HG03432 (cell line): Measurements from ENCODE around the gene STXBP5.
"Not testable (repeated sequence)": the region's sequence is repeated elsewhere in the genome, so short reads cannot be mapped to it uniquely, and the experiment has no call there.

ENCODE experiments used
- ATAC-seq: cut with Tn5 transposase; IDR thresholded peaks from one replicate; pipeline ENCODE4 v1.9.1; 2021; ENCODE audit warnings: mild to moderate bottlenecking, moderate library complexity; ENCODE audit not compliant: unreplicated experiment

Gene STXBP5

GRCh38 chr6:147372806-147373205 is 168.6 kb downstream of the STXBP5 start:
- no peak for ATAC-seq

DNA sequence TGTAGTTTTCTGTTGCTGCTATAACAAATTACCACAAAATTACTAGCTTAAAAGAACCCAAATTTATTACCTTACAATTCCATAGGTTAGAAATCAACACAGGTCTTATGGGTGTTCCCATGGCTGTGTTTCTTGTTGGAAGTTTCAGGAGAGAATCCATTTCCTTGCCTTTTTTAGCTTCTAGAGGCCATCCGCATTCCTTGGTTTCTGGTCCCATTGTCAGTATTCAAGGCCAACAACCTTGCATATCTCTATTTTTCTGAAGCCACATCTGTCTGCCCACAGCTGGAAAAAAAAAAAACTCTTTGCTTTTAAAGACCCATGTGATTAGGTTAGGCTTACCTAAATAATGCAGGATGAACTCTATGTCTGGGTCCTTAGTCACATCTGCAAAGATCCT is 174.6 kb downstream of the STXBP5 start:
- no peak for ATAC-seq

- ATAC-seq: not testable (repeated sequence)
Measured at GRCh38 chr6:147380841-147381240, 176.6 kb downstream of the STXBP5 start.

DNA sequence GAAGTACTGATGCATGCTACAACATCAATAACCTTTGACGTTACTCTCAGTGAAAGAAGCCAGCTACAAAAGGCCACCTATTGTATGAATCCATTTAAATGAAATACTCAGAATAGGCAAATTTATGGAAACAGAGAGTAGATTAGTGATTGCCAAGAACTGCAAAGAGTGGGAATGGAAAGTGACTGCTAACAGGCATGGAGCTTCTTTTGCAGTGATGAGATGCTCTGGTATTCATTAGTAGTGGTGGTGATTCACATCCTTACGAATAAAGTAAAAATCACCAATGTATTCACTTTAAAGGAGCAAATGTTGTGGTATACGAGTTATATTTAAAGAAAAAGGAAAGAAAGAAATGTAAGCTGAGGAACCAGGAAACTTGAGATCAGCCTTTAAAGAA is 177.5 kb downstream of the STXBP5 start:
- no peak for ATAC-seq

GRCh38 chr6:147382945-147383554 is 178.8 kb downstream of the STXBP5 start:
- ATAC-seq: no peak

DNA sequence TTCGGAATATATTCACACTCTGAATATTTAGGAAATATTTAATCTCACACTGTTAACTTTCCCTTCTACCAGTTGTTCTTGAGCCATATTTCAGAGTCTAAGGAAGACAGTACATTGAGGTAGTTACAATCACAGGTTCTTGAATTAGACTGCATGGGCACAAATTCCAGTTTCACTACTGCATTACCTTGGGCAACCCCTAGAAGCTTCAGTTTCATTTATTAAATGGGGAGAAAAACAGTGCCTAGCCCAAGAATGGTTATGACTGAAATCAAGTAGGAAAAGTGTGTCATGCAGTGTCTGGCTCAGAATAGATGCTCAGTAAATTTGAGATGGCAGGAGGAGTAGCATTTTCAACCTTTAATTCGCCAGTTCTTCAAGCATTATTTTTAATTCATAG is 179.8 kb downstream of the STXBP5 start:
- ATAC-seq: peak; percentile 65

- peak; percentile 65 for ATAC-seq
Measured at GRCh38 chr6:147384737-147385710, 180.8 kb downstream of the STXBP5 start.

- ATAC-seq: no peak
Measured at GRCh38 chr6:147389463-147389862, 185.2 kb downstream of the STXBP5 start.

DNA sequence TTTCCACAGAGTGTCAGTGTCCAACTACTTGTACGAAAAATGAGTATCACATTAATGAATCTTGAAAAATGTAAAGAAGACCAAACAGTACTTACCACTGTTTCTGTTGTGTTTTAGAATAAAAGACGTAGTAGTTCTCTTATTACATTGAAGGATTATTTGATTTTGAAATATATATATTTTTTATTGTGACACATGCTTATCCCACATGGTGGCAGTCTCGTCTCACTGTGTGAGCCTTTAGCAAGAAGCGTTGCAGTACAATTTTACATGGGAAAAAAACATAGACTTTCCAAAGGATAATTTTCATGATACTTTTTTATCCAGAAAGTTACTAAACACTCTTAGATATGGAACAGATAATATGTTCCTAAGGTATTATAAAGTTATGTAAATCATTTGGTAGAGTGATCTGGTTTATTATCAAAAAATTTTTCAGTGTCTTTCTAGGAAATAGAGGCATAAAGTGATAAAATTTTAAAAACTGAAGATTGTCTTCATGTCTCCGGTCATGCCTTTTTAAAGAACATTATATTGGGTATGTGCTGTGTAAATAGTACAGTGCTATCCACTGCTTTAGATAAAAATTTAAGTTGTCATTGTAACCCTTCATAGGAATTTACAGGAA is 186.8 kb downstream of the STXBP5 start:
- ATAC-seq: no peak

- peak; percentile 73 for ATAC-seq
Measured at GRCh38 chr6:147392917-147393625, 188.9 kb downstream of the STXBP5 start.

GRCh38 chr6:147395158-147395557 is 190.9 kb downstream of the STXBP5 start:
- no peak for ATAC-seq

DNA sequence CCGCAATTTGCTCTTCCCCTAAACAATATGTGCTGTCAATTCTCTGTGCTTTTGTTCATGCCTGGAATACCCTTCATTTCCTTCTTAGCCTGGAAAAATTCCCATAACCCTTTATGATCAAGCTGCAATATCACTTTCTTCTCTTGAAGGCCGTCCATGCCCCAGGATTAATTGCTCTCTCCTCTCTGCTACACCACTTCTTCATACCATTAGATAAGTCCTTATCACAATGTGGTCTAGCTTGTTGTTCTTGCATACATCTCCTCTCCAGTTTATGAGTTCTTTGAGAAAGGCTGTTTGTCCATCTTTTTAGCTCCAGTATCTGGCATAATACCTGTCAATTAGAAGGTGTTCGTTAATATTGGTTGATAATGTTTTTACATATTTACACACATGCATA is 193.1 kb downstream of the STXBP5 start:
- no peak for ATAC-seq

DNA sequence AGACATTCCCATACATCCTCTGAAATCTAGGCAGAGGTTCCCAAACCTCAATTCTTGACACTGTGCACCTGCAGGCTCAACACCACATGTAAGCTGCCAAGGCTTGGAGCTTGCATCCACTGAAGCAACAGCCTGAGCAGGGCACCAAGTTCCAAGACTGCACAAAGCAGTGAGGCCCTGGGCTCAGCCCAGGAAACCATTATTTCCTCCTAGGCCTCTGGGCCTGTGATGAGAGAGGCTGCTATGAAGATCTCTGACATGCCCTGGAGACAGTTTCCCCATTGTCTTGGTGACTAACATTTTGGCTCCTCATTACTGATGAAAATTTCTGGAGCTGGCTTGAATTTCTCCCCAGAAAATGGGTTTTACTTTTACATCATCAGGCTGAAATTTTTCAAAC is 196.8 kb downstream of the STXBP5 start:
- ATAC-seq: no peak

- ATAC-seq: no peak
Measured at GRCh38 chr6:147401779-147402178, 197.6 kb downstream of the STXBP5 start.

DNA sequence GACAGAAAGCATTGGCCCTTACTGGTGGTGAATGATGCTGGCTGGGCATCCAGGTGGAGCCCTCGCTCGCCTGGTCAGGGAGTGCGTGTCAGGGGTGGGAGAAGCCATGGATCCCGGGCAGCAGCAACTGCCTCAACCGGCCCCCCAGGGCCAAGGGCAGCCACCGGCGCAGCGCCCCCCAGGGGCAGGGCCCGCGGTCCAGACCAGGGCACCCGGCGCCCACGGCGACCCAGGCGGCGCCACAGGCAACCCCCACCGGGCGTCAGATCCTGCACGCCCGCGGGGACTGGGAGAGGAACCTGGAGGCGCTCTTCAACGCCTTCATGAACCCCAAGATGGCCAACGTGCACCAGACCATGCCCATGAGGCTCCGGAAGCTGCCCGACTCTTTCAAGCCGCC is 202.6 kb downstream of the STXBP5 start:
- no peak for ATAC-seq

- ATAC-seq: no peak
Measured at GRCh38 chr6:147407571-147407970, 203.4 kb downstream of the STXBP5 start.

GRCh38 chr6:147416622-147417021 is 212.4 kb downstream of the STXBP5 start:
- ATAC-seq: no peak

- no peak for ATAC-seq
Measured at GRCh38 chr6:147417954-147418353, 213.7 kb downstream of the STXBP5 start.

DNA sequence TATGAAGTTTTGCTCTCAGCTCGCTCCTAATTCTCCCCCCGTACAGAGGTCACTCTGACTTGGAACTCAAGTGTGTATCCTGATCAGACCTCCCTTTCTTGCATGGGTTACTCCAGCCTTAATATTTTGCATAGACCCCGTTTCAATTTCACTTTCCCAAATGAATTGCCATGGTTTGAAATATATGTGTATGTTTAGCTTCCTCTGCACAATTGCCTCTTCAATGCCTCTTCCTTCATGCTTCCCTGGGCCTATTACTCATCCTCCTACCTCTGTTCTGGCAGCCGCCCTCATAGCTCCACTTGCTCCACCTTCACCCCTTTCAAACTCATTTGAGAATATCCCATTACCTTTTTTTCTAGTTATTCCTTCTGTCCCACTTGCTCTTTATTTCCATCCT is 214.3 kb downstream of the STXBP5 start:
- ATAC-seq: peak; percentile 79

GRCh38 chr6:147421903-147422302 is 217.7 kb downstream of the STXBP5 start:
- ATAC-seq: no peak

- ATAC-seq: no peak
Measured at GRCh38 chr6:147423111-147423510, 218.9 kb downstream of the STXBP5 start.
